DOHH2 (cell line): ENCODE results near the gene FREM1.

ENCODE experiments used
- H3F3A ChIP-seq: fragments of 200-600 bp; sonication (generic), shearing (Covaris generic); 2 replicates; pipeline ENCODE4 v1.6.0; 2016; ENCODE audit warnings: antibody characterized with exemption, mild to moderate bottlenecking; ENCODE audit not compliant: control insufficient read depth, insufficient read depth
- H3K27ac ChIP-seq: fragments of 200-600 bp; sonication (generic); 2 replicates; pipeline ENCODE4 v1.5.1; 2014; ENCODE audit warnings: low read depth, mild to moderate bottlenecking, low read length, moderate library complexity
- H3K27me3 ChIP-seq: fragments of 200-600 bp; sonication (generic); 2 replicates; pipeline ENCODE4 v1.6.1; 2014; ENCODE audit warnings: mild to moderate bottlenecking, low read length, mixed read lengths; ENCODE audit not compliant: control insufficient read depth
- H3K36me3 ChIP-seq: fragments of 200-600 bp; sonication (generic); 2 replicates; pipeline ENCODE4 v1.6.1; 2014; ENCODE audit warnings: mild to moderate bottlenecking, low read length, moderate library complexity, mixed read lengths; ENCODE audit not compliant: control insufficient read depth
- H3K4me1 ChIP-seq: fragments of 200-600 bp; sonication (generic); 2 replicates; pipeline ENCODE4 v1.6.1; 2014; ENCODE audit warnings: mild to moderate bottlenecking, low read length, mixed read lengths; ENCODE audit not compliant: control insufficient read depth
- H3K4me2 ChIP-seq: fragments of 200-600 bp; sonication (generic); 2 replicates; pipeline ENCODE4 v1.6.0; 2014; ENCODE audit warnings: mild to moderate bottlenecking, low read length, moderate library complexity
- H3K4me3 ChIP-seq: fragments of 200-600 bp; sonication (generic); 2 replicates; pipeline ENCODE4 v1.5.1; 2014; ENCODE audit warnings: mild to moderate bottlenecking, low read length, mixed read lengths
- H3K79me2 ChIP-seq: fragments of 200-600 bp; sonication (generic); 2 replicates; pipeline ENCODE4 v1.6.1; 2014; ENCODE audit warnings: mild to moderate bottlenecking, low read length, mixed read lengths; ENCODE audit not compliant: control insufficient read depth
- H3K9me2 ChIP-seq: fragments of 200-600 bp; sonication (generic); replicated peaks from 2 replicates; pipeline ENCODE4 v1.6.1; 2014; ENCODE audit warnings: mild to moderate bottlenecking, low read length, mixed read lengths; ENCODE audit not compliant: control insufficient read depth
- H3K9me3 ChIP-seq: fragments of 200-600 bp; sonication (generic); 2 replicates; pipeline ENCODE4 v1.6.1; 2014; ENCODE audit warnings: antibody characterized with exemption, low read length, mixed read lengths; ENCODE audit not compliant: control insufficient read depth, insufficient read depth
- H4K20me1 ChIP-seq: fragments of 200-600 bp; sonication (generic); 2 replicates; pipeline ENCODE4 v1.6.0; 2014; ENCODE audit warnings: low read depth, mild to moderate bottlenecking, antibody characterized with exemption, low read length, moderate library complexity; ENCODE audit not compliant: control insufficient read depth, insufficient read depth
- CTCF ChIP-seq: fragments of 200-600 bp; sonication (generic); IDR thresholded peaks from one replicate; pipeline ENCODE4 v1.5.1; 2014; ENCODE audit warnings: antibody characterized with exemption, mild to moderate bottlenecking, low read depth, low read length; ENCODE audit not compliant: poor library complexity, severe bottlenecking
- EZH2phosphoT487 ChIP-seq: fragments of 200-600 bp; sonication (generic); IDR thresholded peaks from 2 replicates; pipeline ENCODE4 v1.6.1; 2017; ENCODE audit warnings: borderline replicate concordance, mild to moderate bottlenecking, antibody characterized with exemption, low read length, moderate library complexity, mixed read lengths

Gene FREM1

GRCh38 chr9:14831074-14831473 lies 79.2 kb downstream of the FREM1 start:
- no peaks in the 10 kb centered on the region for H3K4me1 ChIP-seq
- H3K36me3 ChIP-seq = no peaks in the 10 kb centered on the region

GRCh38 chr9:14830057-14830456 lies 80.2 kb downstream of the FREM1 start:
- TF ChIP-seq EZH2phosphoT487 (no peak), CTCF (no peak)
- H3K9me3 ChIP-seq = no peaks in the 10 kb centered on the region
- no peak overlapping the region for H3K27ac ChIP-seq
- no peaks in the 10 kb centered on the region for H3K27me3 ChIP-seq
- no peak overlapping the region for H3K4me2 ChIP-seq
- no peaks in the 10 kb centered on the region for H3F3A ChIP-seq
- no peaks in the 10 kb centered on the region for H3K4me1 ChIP-seq
- no peaks in the 10 kb centered on the region for H3K9me2 ChIP-seq
- H3K36me3 ChIP-seq = no peaks in the 10 kb centered on the region
- H3K79me2 ChIP-seq = no peaks in the 10 kb centered on the region
- H4K20me1 ChIP-seq = no peaks in the 10 kb centered on the region
- no peak overlapping the region for H3K4me3 ChIP-seq

More at GRCh38 chr9:14831074-14831473, 79.2 kb downstream of the FREM1 start:
- no peak overlapping the region for H3K27ac ChIP-seq
- no peaks in the 10 kb centered on the region for H3K9me2 ChIP-seq
- H3F3A ChIP-seq = no peaks in the 10 kb centered on the region
- H3K27me3 ChIP-seq = no peaks in the 10 kb centered on the region
- no peak overlapping the region for H3K4me2 ChIP-seq
- H3K4me3 ChIP-seq = no peak overlapping the region
- H3K9me3 ChIP-seq = no peaks in the 10 kb centered on the region
- no peaks in the 10 kb centered on the region for H4K20me1 ChIP-seq
- H3K79me2 ChIP-seq = no peaks in the 10 kb centered on the region
- TF ChIP-seq CTCF (no peak), EZH2phosphoT487 (no peak)

GRCh38 chr9:14829204-14829603 lies 81.0 kb downstream of the FREM1 start:
- Histone ChIP-seq H3K27ac (no peak overlapping the region), H3K4me3 (no peak overlapping the region), H3K4me2 (no peak overlapping the region), H3K9me3 (no peaks in the 10 kb centered on the region), H4K20me1 (no peaks in the 10 kb centered on the region), H3F3A (no peaks in the 10 kb centered on the region), H3K27me3 (no peaks in the 10 kb centered on the region), H3K36me3 (no peaks in the 10 kb centered on the region), H3K4me1 (peaks cover 6% of the 10 kb centered on the region), H3K79me2 (no peaks in the 10 kb centered on the region), H3K9me2 (no peaks in the 10 kb centered on the region)
- TF ChIP-seq EZH2phosphoT487 (no peak), CTCF (no peak)

- no peaks in the 10 kb centered on the region for H3K79me2 ChIP-seq
- H3K36me3 ChIP-seq = no peaks in the 10 kb centered on the region
- no peak for TF ChIP-seq CTCF
- TF ChIP-seq EZH2phosphoT487 = no peak
- no peak overlapping the region for H3K4me2 ChIP-seq
- H3K27me3 ChIP-seq = peaks cover 2% of the 10 kb centered on the region; the same call in 1 of the 2 replicates
- no peaks in the 10 kb centered on the region for H3K9me2 ChIP-seq
- no peaks in the 10 kb centered on the region for H3K9me3 ChIP-seq
- H3K4me3 ChIP-seq = no peak overlapping the region
- H3K4me1 ChIP-seq = peaks cover 13% of the 10 kb centered on the region
- H3K27ac ChIP-seq = no peak overlapping the region
- H4K20me1 ChIP-seq = no peaks in the 10 kb centered on the region
- H3F3A ChIP-seq = no peaks in the 10 kb centered on the region
Observed at GRCh38 chr9:14827805-14828204, 82.4 kb downstream of the FREM1 start.
